NCI-H2107 treated with DMSO at 0.1 percent for 48 hours (cell line): ENCODE data around the gene INPP5B.
"Not testable (repeated sequence)": the region's sequence is repeated elsewhere in the genome, so short reads cannot be mapped to it uniquely, and the experiment has no call there.

Experiments
- DNase-seq: peaks from one replicate; lab custom pipeline; 2025; ENCODE audit not compliant: unreplicated experiment; lab: John Stamatoyannopoulos, UW

INPP5B gene

GRCh38 chr1:37946703-37947360 lies at the start of gene INPP5B:
INPP5B (minus strand) TSS chr1:37947053; CDS start chr1:37946308, 745 bp downstream.
- no peak for DNase-seq

- no peak for DNase-seq
Measured at GRCh38 chr1:37995751-37996345, 49.0 kb upstream of the INPP5B start.

- DNase-seq, result no peak
Measured at GRCh38 chr1:37994886-37995566, 48.2 kb upstream of the INPP5B start.

GRCh38 chr1:37989361-37989930 lies 42.6 kb upstream of the INPP5B start:
- no peak for DNase-seq

GRCh38 chr1:37987679-37988078 lies 40.8 kb upstream of the INPP5B start:
- DNase-seq, result no peak

GRCh38 chr1:37983546-37983945 lies 36.7 kb upstream of the INPP5B start:
- DNase-seq, result no peak

GRCh38 chr1:37978541-37978940 lies 31.7 kb upstream of the INPP5B start:
- no peak for DNase-seq

- not testable (repeated sequence) for DNase-seq
Measured at GRCh38 chr1:37975083-37975482, 28.2 kb upstream of the INPP5B start.

- no peak for DNase-seq
Measured at GRCh38 chr1:37974567-37974966, 27.7 kb upstream of the INPP5B start.

- DNase-seq, result not testable (repeated sequence)
Measured at GRCh38 chr1:37973684-37974083, 26.8 kb upstream of the INPP5B start.

- no peak for DNase-seq
Measured at GRCh38 chr1:37965301-37965700, 18.4 kb upstream of the INPP5B start.

GRCh38 chr1:37964106-37964505 lies 17.3 kb upstream of the INPP5B start:
- not testable (repeated sequence) for DNase-seq

- DNase-seq, result no peak
Measured at GRCh38 chr1:37958690-37959089, 11.8 kb upstream of the INPP5B start.

GRCh38 chr1:37955685-37956084 lies 8.8 kb upstream of the INPP5B start:
- no peak for DNase-seq

GRCh38 chr1:37954316-37954971 lies 7.6 kb upstream of the INPP5B start:
- peak; percentile 85 for DNase-seq

- no peak for DNase-seq
Measured at GRCh38 chr1:37952738-37953137, 5.9 kb upstream of the INPP5B start.

- no peak for DNase-seq
Measured at GRCh38 chr1:37951783-37952624, 5.2 kb upstream of the INPP5B start.

GRCh38 chr1:37951041-37951782 lies 4.4 kb upstream of the INPP5B start:
- no peak for DNase-seq

GRCh38 chr1:37949524-37950152 lies 2.8 kb upstream of the INPP5B start:
- DNase-seq, result no peak
